GM21367 (cell line): ENCODE results near the gene HHLA2.

Experiments used
- ATAC-seq: cut with Tn5 transposase; IDR thresholded peaks from one replicate; pipeline ENCODE4 v1.9.1; 2021; ENCODE audit not compliant: unreplicated experiment

Gene HHLA2

DNA sequence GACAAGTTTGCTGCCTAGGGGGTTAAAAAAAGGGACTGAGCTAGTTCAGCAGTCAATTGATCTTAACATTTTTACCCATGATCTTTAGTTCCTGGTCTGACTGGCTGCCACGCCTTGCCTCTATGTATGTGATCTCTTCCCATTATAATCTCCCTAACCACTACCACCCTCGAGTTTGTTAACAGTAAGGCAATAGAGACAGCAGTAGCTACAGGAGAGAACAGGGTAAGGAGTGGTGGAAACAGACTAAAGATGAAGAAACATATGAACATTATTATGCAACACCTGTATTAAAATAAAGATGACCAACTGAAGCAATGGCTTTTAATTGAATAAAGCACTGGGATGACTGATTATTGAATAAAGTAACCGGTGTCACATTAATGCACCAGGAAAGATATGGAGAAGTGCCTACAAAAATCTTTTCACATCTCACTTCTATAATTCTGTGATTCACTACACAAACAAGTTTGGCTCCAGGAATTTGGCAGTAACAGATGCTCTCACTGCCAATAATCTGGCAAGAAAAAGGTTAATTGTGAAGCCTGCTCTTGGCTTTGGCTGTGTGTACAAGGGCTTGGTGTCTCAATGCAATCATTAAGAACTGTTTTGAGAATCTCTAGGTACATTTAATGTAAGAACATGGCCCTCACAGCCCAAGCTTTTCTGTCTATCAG lies 95.7 kb downstream of the HHLA2 start:
- no peak for ATAC-seq

- ATAC-seq: no peak
These were observed 97.0 kb downstream of the HHLA2 start for GRCh38 chr3:108393128-108393900.

- no peak for ATAC-seq
These were observed 97.7 kb downstream of the HHLA2 start for GRCh38 chr3:108394016-108394415.

DNA sequence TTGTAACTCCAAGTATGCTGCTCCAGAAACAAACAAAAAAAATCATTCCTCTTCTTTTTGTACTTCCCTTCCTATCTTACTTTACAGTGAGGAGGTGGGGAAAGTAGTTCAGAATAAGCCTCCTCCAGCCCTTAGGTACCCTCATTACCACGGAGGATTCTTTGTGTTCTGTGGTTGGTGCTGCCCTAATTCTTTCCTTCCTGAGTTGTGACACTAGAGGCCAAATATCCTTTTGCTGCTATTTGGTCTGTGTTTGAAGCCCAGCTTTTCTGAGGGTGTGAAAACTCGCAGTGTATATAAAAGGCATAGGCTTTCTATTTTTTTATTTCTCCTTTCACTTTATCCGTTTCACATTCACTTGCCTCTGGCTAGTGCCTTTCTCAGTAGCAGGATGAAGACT lies 98.2 kb downstream of the HHLA2 start:
- no peak for ATAC-seq

DNA sequence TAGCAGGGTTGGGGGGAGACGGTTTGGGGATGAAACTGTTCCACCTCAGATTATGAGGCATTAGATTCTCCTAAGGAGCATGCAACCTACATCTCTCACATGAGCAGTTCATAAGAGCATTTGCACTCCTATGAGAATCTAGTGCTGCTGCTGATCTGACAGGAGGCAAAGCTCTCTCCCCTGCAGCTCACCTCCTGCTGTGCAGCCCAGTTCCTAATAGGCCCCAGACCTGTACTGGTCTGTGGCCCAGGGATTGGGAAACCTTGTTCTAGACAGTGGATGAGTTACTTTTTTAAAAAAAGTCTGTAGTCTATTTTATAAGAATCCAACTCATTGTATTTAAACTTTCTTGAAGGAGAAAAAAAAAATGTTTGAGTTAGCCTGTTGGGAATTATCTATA lies 100.0 kb downstream of the HHLA2 start:
- no peak for ATAC-seq

DNA sequence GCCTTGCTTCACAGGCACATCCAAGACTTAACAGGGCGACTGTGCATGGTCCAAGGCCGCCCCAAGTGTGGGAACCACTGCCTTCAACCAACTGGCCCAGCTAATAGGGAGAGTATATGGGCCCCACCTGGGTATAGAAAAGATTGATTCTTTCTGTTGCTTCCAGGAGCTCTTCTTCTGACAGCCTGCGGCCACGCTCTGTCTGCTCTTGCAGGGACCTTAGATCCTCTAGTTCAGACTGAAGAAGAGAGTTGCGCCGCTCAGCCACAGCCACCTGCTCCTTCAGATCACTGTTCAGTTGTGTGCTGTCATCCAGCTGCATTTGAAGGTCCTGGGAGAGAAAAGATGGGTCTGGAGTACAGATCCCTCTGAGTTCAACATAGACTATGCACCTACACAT lies 102.2 kb downstream of the HHLA2 start:
- ATAC-seq: no peak

- no peak for ATAC-seq
These were observed 105.5 kb downstream of the HHLA2 start for GRCh38 chr3:108401836-108402235.

- ATAC-seq: no peak
These were observed 106.8 kb downstream of the HHLA2 start for GRCh38 chr3:108403198-108403597.

DNA sequence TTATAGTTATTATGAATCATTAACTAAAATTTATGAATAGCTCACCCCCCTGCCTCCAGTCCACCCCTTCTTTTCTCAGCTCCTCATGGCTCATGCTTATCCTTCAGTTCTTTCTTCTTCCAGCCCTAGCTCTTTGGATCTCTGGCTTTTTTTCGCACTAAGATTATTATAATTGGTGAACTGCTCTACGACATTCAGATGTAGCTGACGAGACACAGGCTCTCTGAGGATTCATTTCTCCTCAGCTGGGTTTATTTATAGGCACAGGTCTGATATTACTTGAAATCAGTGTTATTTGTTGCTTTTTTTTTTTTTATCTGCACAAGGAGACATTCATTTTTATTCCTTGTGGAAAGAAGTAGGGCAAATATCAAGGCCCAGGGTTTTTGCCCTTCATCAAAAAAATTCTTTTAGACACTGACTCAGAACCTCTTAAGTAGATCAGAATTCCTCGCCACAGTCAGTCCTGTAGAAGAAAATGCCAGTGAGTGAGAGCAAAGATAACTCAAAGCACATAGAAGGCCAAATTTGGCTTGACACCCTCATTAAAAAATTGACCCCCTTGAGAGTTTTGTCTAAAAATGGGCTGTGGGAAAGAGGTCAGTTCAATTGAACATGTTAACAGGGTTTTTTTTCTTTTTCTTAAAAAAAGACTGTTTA lies 107.5 kb downstream of the HHLA2 start:
- no peak for ATAC-seq

DNA sequence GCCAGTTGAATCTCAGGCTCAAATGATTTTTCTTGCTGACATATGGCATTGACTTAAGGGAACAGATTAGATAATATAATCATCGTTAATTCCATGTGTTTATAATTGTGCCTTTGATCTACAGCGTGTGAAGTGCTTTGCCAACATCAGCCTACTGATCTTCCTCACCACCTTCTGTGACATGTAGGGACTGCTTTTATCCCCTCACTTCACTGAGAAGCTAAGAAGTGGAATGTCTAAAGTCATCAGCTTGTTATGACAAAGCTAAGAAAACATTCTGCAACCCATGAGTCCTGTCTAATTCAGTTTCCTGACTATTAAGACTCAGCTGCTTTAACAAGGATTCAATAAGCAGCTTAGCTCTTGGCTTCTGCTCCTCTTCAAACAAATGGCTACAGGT lies 108.0 kb downstream of the HHLA2 start:
- no peak for ATAC-seq

GRCh38 chr3:108406063-108406660 lies 109.8 kb downstream of the HHLA2 start:
- peak; percentile 4 for ATAC-seq

DNA sequence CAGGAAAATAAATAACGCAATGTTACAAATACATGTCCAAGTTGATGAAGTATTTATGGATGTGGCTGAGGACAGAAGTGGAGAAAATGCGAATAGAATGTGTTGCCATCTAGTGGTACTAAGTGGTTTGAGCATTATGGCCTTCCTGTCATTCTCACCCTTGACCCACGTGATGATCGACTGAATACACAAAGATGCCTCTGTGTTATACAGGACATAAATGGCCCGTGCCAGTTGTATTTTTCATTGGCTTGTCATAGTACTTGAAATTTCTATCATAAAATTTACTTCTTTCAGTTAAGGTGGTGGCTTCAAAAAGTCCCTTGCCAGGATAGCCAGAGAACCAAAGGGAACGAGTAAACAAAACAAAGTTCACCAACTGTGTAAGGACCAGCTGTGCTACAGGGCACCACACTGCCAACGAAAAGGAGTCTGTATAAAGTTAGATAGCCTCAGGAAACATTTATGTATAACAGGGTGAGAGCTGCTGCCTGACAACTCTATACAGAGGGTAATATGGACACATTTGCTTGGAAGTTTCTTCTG lies 110.4 kb downstream of the HHLA2 start:
- ATAC-seq: peak; percentile 91

- no peak for ATAC-seq
These were observed 111.5 kb downstream of the HHLA2 start for GRCh38 chr3:108407886-108408285.

- ATAC-seq: no peak
These were observed 112.8 kb downstream of the HHLA2 start for GRCh38 chr3:108408883-108409799.

DNA sequence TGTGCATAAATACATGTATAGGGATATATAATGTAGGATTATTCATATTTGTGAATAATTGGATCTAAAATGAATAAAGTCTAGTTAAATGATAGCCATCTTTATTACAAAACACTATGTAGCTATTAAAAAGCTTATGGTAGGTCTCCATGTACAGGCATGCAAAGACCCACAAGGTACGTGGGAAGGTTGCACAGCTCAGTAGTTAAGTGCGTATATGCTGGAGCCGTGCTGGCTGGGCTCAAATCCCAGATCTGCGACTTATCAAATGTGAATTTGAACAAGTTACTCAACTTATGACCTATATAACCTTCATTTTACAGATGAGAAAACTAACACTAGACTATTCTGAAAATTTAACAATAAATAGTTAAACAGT lies 113.4 kb downstream of the HHLA2 start:
- ATAC-seq: no peak

DNA sequence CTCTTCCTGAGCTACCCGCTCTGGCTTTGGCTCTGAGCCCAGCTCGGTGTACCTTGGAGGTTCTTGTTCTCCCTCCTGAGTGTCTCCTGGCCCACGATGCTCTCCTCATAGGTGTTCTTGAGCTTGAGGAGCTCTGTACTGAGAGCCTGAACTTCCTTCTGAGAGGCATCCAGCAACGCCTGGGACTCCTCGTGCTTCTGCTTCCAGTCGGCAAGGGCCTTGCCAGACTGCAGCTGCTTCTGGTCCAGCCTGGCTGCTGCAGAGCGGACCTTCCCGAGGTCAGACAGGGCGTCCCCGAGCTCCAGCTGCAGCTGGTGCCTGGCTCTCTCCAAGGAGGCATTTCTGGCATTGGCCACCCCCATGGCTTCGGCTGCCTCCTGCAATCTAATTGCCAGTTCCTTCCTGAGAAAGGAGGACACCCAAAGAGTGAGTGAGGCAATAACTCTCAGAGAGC lies 114.2 kb downstream of the HHLA2 start:
- no peak for ATAC-seq

DNA sequence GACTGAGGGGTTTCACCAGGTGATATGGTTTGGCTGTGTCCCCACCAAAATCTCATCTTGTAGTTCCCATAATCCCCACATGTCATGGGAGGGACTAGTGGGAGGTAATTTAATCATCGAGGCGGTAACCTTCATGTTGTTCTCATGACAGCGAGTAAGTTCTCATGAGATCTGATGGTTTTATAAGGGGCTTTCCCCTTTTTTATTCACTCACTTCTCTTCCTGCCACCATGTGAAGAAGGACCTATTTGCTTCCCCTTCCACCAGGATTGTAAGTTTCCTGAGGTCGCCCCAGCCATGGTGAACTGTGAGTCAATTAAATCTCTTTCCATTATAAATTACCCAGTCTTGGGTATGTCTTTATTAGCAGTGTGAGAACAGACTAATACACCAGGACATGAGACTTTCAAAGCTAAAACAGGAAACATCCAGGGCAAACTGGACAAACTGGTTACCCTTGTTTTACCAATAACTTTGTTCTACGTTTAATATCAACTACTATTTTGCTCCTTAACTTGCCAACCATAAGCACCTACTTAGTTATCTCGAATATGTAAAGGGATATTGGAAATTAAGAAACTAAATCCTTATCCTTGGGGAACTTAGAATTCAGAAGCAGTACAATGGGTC lies 115.9 kb downstream of the HHLA2 start:
- no peak for ATAC-seq

- no peak for ATAC-seq
These were observed 117.7 kb downstream of the HHLA2 start for GRCh38 chr3:108414007-108414406.

DNA sequence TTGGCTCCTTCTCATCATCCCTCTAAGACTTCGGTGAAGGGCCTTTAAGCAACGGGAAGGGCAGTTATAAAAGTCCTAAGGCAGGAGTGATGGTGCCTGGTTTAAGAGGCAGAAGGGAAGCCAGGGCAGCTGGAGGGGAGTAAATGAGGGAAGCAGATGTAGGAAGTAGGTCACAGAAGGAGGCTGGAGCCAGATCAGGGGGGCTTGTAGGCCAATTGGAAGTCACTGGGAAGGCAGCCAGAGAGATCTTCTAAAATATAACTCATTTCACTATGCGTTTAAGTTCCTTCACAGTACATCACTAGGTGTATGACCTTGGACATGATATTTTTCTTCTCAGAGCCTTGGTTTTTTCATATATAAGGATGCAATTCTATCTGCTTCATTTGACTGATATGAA lies 119.3 kb downstream of the HHLA2 start:
- ATAC-seq: no peak
